AG04449 (cell line): ENCODE measurements around the gene SPRYD4.

ENCODE experiments used
- CTCF ChIA-PET: fragments of 350-600 bp; formaldehyde crosslinking; extraction: SDS; loops from one replicate; lab custom pipeline; 2021; ENCODE audit warnings: antibody characterized with exemption; lab: Yijun Ruan, JAX
- POLR2A ChIA-PET: fragments of 400-600, 350-600 bp; formaldehyde crosslinking; extraction: SDS; loops from one replicate; lab custom pipeline; 2020; ENCODE audit warnings: antibody characterized with exemption, inconsistent platforms; lab: Yijun Ruan, JAX
- DNase-seq: peaks from one replicate; pipeline ENCODE4 v3.0.0-alpha.2; 2010; ENCODE audit warnings: low read depth, low spot score
- H3K4me3 ChIP-seq: 2 replicates; pipeline ENCODE4 v1.5.1; 2011; ENCODE audit warnings: low read depth, mild to moderate bottlenecking, control low read depth, low read length
- TF ChIP-seq, protein P1 (sequence below): IDR thresholded peaks from one replicate; pipeline ENCODE4 v1.5.1; 2011; ENCODE audit warnings: mild to moderate bottlenecking, moderate library complexity, low read length, control low read depth, inconsistent platforms; ENCODE audit not compliant: insufficient read depth; ENCODE audit errors: missing control alignments

SPRYD4 gene

DNA sequence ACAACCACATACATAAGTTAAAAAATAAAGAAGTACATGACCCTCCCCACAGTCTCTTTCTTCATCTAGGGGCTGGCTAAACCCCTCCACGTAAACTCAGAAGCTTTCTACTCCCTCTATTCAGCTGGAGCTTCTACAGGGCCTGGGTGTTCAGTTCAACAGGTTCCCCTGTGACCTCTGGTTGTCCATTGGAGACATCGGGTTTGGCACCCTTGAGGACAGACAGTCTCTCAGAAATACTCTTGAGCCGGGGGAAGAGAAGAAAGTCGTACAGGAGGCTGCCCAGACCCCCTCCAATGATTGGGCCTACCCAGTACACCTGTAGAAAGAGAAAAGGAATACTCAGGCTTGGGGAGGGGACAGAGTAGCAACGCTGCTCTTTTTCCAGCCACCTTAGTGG, 17.2 kb upstream of the SPRYD4 start:
- DNase-seq, result no peak
- no peak overlapping the region for H3K4me3 ChIP-seq
- CTCF ChIA-PET, result interaction anchor here (0.8 to 8.8 kb wide), 3 partner anchors 12 to 97 kb away, joined by 3 to 100 read pairs (median 4); no protein-coding TSS in a partner anchor
- TF ChIP-seq, protein P1, sequence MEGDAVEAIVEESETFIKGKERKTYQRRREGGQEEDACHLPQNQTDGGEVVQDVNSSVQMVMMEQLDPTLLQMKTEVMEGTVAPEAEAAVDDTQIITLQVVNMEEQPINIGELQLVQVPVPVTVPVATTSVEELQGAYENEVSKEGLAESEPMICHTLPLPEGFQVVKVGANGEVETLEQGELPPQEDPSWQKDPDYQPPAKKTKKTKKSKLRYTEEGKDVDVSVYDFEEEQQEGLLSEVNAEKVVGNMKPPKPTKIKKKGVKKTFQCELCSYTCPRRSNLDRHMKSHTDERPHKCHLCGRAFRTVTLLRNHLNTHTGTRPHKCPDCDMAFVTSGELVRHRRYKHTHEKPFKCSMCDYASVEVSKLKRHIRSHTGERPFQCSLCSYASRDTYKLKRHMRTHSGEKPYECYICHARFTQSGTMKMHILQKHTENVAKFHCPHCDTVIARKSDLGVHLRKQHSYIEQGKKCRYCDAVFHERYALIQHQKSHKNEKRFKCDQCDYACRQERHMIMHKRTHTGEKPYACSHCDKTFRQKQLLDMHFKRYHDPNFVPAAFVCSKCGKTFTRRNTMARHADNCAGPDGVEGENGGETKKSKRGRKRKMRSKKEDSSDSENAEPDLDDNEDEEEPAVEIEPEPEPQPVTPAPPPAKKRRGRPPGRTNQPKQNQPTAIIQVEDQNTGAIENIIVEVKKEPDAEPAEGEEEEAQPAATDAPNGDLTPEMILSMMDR, result no peak
- POLR2A ChIA-PET, result no interaction called here

DNA sequence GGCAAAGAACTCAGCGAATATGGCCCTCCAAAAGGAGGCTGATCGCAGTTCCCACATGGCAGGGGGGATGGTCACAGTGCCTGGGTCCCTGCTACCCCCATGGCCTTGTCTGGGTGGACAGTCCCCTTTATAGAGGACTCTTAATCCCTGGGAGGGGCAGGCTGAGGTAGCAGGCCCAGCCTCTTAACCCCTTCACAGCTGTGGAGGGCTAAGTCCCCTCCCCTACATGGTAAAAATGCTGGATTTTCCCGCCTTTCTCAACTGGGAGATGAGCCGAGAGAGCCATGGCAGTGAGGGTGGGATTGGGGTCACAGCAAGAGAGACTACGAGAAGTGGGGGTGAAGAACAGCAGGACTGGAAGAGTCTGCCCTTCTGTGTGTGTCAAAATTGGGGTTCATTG, 13.8 kb upstream of the SPRYD4 start, which contains the start of gene MIP:
Gene MIP (minus strand): TSS at position 101 of the 400 bp plus-strand sequence. CDS start 44 bp downstream, at position 57.
- CTCF ChIA-PET, result interaction anchor here (0.7 to 8.8 kb wide), 3 partner anchors 9 to 96 kb away, joined by 3 to 100 read pairs (median 4); no protein-coding TSS in a partner anchor
- no peak within 1 kb of the TSS for H3K4me3 ChIP-seq
- TF ChIP-seq, protein P1, result no peak
- no peak for DNase-seq
- POLR2A ChIA-PET, result no interaction called here

DNA sequence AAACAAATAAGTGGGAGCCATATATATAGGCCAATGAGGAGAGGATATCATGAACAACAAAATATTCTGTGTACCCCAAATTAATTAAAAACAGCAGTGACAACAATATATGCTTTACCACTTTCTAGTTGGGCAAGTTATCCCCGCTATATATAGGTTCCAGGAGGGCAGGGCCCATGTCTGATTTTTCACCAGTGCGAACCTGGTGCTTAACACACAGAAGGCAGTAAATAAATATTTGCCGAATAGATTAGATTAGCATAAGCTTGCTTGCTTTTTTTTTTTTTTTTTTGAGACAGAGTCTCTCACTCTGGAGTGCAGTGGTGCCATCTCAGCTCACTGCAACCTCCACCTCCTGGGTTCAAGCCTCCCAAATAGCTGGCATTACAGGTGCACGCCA, 10.6 kb upstream of the SPRYD4 start:
- CTCF ChIA-PET, result interaction anchor here (0.9 to 1.1 kb wide), 2 partner anchors 141 to 201 kb away, joined by 3 read pairs; no protein-coding TSS in a partner anchor
- POLR2A ChIA-PET, result no interaction called here
- H3K4me3 ChIP-seq, result no peak overlapping the region
- TF ChIP-seq, protein P1, result no peak
- DNase-seq, result no peak

DNA sequence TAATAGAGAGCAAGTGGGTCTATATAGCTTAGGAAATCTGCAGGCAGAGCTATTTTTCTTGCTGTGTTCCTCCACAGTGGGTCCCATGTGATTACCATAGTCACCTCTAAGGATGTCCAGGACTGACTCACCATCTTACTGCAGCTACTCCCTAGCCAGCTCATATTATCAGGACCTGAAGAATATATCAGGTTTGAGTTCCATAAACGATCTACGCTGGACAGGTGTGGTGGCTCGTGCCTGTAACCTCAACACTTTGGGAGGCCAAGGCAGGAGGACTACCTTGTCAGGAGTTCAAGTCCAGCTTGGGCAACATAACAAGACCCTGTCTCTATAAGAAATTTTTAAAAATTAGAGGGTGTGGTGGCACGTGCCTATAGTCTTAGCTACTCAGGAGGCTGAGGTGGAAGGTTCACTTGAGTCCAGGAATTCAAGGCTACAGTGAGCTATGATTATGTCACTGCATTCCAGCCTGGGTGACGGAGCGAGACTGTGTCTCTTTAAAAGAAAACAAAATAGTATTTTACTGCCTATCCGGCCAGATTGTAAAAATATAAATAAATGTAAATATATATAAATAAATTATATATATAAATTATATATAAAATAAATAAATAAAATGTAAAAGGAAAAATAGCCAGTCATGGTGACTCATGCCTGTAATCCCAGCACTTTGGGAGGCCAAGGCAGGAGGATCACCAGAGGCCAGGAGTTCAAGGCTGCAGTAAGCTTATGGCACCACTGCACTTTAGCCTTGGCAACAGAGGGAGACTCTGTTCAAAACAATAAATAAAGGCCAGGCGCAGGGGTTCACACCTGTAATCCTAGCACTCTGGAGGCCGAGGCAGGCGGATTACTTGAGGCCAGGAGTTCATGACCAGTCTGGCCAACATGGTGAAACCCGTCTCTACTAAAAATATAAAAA, 6.9 kb upstream of the SPRYD4 start:
- no peak for DNase-seq
- CTCF ChIA-PET, result interaction anchor here (1.0 to 6.8 kb wide), 11 partner anchors 10 to 272 kb away, joined by 3 to 100 read pairs (median 6); partner anchors contain the start of genes ANKRD52, APOF, CNPY2 and COQ10A
- H3K4me3 ChIP-seq, result no peak overlapping the region
- POLR2A ChIA-PET, result interaction anchor here (1.1 kb wide), 1 partner anchor 145 kb away, joined by 3 read pairs; the partner anchor contains the start of gene CNPY2
- TF ChIP-seq, protein P1, result no peak

DNA sequence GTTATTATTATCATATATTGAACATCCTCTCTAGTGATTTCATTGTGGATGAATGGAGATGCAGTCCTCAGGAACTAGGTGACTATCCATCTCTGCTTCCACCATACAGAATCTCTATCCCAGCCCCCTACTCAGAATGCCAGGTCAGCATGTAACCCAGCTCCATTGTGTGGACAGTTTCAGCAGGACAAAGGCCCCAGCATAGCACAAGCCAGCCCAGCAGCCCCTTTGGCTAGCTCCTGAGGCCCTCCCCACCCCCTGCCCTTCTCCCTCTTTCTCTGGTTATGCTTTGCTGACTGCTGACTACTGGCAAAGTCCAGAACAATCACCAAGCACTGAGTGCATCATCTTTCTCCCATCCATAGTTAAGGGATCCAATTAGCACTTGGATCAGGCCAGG, 5.8 kb upstream of the SPRYD4 start:
- CTCF ChIA-PET, result interaction anchor here (0.6 to 6.8 kb wide), 17 partner anchors 11 to 271 kb away, joined by 3 to 100 read pairs (median 15); partner anchors contain the start of genes ANKRD52, APOF, CNPY2 and COQ10A

More for the DNA sequence above, 5.8 kb upstream of the SPRYD4 start:
- no peak for DNase-seq
- TF ChIP-seq, protein P1, result no peak
- H3K4me3 ChIP-seq, result no peak overlapping the region
- POLR2A ChIA-PET, result interaction anchor here (0.9 kb wide), 1 partner anchor 104 kb away, joined by 3 read pairs; no protein-coding TSS in a partner anchor
